Left lung (tissue), 10 donors: Measurements from ENCODE around the gene SYT1. TPM values are rescaled to one million over a fixed set of nuclear protein-coding genes. Genes with fewer than 3 reads are reported as not detected.

Experiments used
- ATAC-seq: fragments of 200-7000 bp; cut with Tn5 transposase; one replicate; pipeline ENCODE4 v1.9.1; 2020; ENCODE audit warnings: moderate library complexity
- DNase-seq, 4 donors: peaks; one replicate each; pipeline ENCODE4 v3.0.0-alpha.2; 2013 to 2020
- H3K27ac ChIP-seq, 2 donors: fragments of 200-600 bp; sonication (generic) in 1 of 2; one replicate each; pipeline versions ENCODE4 v1.5.0 to v1.8.0; 2020 to 2021
- H3K27me3 ChIP-seq, 2 donors: fragments of 200-600 bp; sonication (generic) in 1 of 2; one replicate each; pipeline versions ENCODE4 v1.5.0 to v1.8.0; 2020 to 2021
- H3K36me3 ChIP-seq, 2 donors: fragments of 200-600 bp; sonication (generic) in 1 of 2; one replicate each; pipeline versions ENCODE4 v1.5.0 to v1.8.0; 2020 to 2021
- H3K4me1 ChIP-seq, 2 donors: fragments of 200-600 bp; one replicate each; pipeline ENCODE4 v1.8.0; 2021
- H3K4me3 ChIP-seq, 2 donors: fragments of 200-600 bp; sonication (generic) in 1 of 2; one replicate each; pipeline versions ENCODE4 v1.5.0 to v1.8.0; 2020 to 2021; ENCODE audit warnings: mild to moderate bottlenecking in 1 of 2
- H3K9me3 ChIP-seq, 2 donors: fragments of 200-600 bp; sonication (generic) in 1 of 2; one replicate each; pipeline versions ENCODE4 v1.5.0 to v1.8.0; 2020 to 2021
- intact Hi-C, 2 donors: fragments of 100-400 bp; cut with DNase I; formaldehyde crosslinking; loops; one replicate each; pipeline versions ENCODE4 v1.11.2 to v1.14.2; 2022
- polyA plus RNA-seq, 6 donors: library from polyadenylated mRNA; unstranded; fragments of 120-200 nt; gene quantifications; one replicate each; pipeline ENCODE4 v1.2.1, GENCODE V29; 2013; ENCODE audit not compliant: insufficient read length in 6 of 6
- total RNA-seq, 2 donors: library from RNA; stranded (reverse); fragmentation: NEBNext Ultra II Directional; extraction: Animal tissue kit (Norgen Biotek cat#: 25700); gene quantifications; one replicate each; pipeline ENCODE4 v1.2.1, GENCODE V29; 2021
- TF ChIP-seq, protein P1 (sequence below), 2 donors: fragments of 200-600 bp; sonication (generic) in 1 of 2; IDR thresholded peaks; one replicate each; pipeline versions ENCODE4 v1.5.0 to v1.8.0; 2021; ENCODE audit warnings: antibody characterized with exemption in 2 of 2
- donor health status: DM: no; HTN: yes; CAD: no.
- donor health status: DM: no; HTN: no; CAD: no.

Gene SYT1
- total and polyA plus RNA-seq, 8 donors = 1.5 to 6.9 (median 4.8) TPM

- TF ChIP-seq, protein P1, sequence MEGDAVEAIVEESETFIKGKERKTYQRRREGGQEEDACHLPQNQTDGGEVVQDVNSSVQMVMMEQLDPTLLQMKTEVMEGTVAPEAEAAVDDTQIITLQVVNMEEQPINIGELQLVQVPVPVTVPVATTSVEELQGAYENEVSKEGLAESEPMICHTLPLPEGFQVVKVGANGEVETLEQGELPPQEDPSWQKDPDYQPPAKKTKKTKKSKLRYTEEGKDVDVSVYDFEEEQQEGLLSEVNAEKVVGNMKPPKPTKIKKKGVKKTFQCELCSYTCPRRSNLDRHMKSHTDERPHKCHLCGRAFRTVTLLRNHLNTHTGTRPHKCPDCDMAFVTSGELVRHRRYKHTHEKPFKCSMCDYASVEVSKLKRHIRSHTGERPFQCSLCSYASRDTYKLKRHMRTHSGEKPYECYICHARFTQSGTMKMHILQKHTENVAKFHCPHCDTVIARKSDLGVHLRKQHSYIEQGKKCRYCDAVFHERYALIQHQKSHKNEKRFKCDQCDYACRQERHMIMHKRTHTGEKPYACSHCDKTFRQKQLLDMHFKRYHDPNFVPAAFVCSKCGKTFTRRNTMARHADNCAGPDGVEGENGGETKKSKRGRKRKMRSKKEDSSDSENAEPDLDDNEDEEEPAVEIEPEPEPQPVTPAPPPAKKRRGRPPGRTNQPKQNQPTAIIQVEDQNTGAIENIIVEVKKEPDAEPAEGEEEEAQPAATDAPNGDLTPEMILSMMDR (IDR thresholded peaks at IDR 0.05) = no peak
- intact Hi-C loops = no loop called here
- no peaks in the 10 kb centered on the region for H3K36me3 ChIP-seq
Measured at GRCh38 chr12:79288911-79289310, 424.3 kb downstream of the SYT1 start.

DNA sequence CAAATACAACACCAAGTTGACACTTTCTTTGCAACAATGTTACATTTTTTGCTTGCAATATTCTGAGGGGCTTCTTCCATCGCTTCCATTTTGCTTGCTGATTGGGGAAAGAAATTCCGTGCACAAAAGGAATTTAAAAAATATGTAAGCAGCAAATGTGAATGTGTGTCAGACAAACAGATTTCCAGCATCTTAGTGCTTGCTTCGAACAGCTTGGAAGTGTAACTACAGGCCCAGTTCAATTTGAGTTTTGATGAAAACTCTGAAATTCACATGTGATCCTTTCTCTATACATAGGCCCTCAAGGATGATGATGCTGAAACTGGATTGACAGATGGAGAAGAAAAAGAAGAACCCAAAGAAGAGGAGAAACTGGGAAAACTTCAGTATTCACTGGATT lies 427.1 kb downstream of the SYT1 start:
- Histone ChIP-seq H3K9me3 (no peaks in the 10 kb centered on the region), H3K4me3 (no peak overlapping the region)
- intact Hi-C loops = no loop called here

More at GRCh38 chr12:79288911-79289310, 424.3 kb downstream of the SYT1 start:
- Histone ChIP-seq H3K4me3 (no peak overlapping the region), H3K27me3 (no peaks in the 10 kb centered on the region), H3K4me1 (no peaks in the 10 kb centered on the region), H3K9me3 (no peaks in the 10 kb centered on the region), H3K27ac (no peak overlapping the region)
- DNase-seq = no peak
- ATAC-seq = no peak

GRCh38 chr12:79294590-79294989 lies 430.0 kb downstream of the SYT1 start:
- H3K27ac ChIP-seq = no peak overlapping the region
- ATAC-seq (no peak), DNase-seq (no peak)
- no peaks in the 10 kb centered on the region for H3K36me3 ChIP-seq
- H3K4me1 ChIP-seq = no peaks in the 10 kb centered on the region
- H3K27me3 ChIP-seq = no peaks in the 10 kb centered on the region
- H3K9me3 ChIP-seq = no peaks in the 10 kb centered on the region
- H3K4me3 ChIP-seq = no peak overlapping the region
- TF ChIP-seq, protein P1 (IDR thresholded peaks at IDR 0.05) = no peak
- intact Hi-C loops = no loop called here

More for the DNA sequence above, 427.1 kb downstream of the SYT1 start:
- TF ChIP-seq, protein P1 (IDR thresholded peaks at IDR 0.05) = no peak
- Histone ChIP-seq H3K27ac (no peak overlapping the region), H3K27me3 (no peaks in the 10 kb centered on the region), H3K4me1 (no peaks in the 10 kb centered on the region), H3K36me3 (no peaks in the 10 kb centered on the region)
- ATAC-seq = no peak
- no peak for DNase-seq

- Histone ChIP-seq H3K9me3 (no peaks in the 10 kb centered on the region), H3K36me3 (no peaks in the 10 kb centered on the region), H3K4me1 (no peaks in the 10 kb centered on the region), H3K4me3 (no peak overlapping the region), H3K27ac (no peak overlapping the region), H3K27me3 (no peaks in the 10 kb centered on the region)
- TF ChIP-seq, protein P1 (IDR thresholded peaks at IDR 0.05) = no peak
- intact Hi-C loops = no loop called here
- DNase-seq (no peak), ATAC-seq (no peak)
Measured at GRCh38 chr12:79295572-79295971, 431.0 kb downstream of the SYT1 start.

DNA sequence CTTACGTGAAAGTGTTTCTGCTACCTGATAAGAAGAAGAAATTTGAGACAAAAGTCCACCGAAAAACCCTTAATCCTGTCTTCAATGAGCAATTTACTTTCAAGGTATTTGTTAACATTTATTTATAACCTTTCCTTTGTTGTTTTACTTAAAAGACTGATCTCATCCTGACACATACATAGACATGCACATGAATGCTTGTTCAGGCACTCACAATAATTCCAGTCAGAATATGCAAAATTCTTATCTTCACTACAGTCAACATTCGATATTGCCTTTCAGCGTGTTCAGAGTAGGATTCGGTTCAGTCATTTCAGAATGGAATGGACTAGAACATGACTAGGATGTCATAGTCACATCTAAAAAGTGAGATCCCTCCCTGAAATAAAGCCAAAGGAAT lies 431.6 kb downstream of the SYT1 start:
- no peaks in the 10 kb centered on the region for H3K9me3 ChIP-seq
- DNase-seq (no peak), ATAC-seq (no peak)
- no peaks in the 10 kb centered on the region for H3K4me1 ChIP-seq
- TF ChIP-seq, protein P1 (IDR thresholded peaks at IDR 0.05) = no peak
- no peak overlapping the region for H3K4me3 ChIP-seq
- no peaks in the 10 kb centered on the region for H3K27me3 ChIP-seq
- intact Hi-C loops = no loop called here
- H3K27ac ChIP-seq = no peak overlapping the region
- H3K36me3 ChIP-seq = no peaks in the 10 kb centered on the region
